OCI-LY3 (cell line): ENCODE measurements around the gene CLSTN2.

Experiments used
- H2AFZ ChIP-seq: fragments of 200-600, 300-600 bp; shearing (Covaris generic); 2 replicates; pipeline ENCODE4 v1.6.0; 2014; ENCODE audit warnings: antibody characterized with exemption, low read depth, low read length
- H3K27ac ChIP-seq: fragments of 200-600, 300-600 bp; sonication (generic); 2 replicates; pipeline ENCODE4 v1.5.1; 2014; ENCODE audit warnings: mild to moderate bottlenecking, low read length, moderate library complexity, mixed read lengths
- H3K27me3 ChIP-seq: fragments of 200-600, 300-600 bp; sonication (generic); 2 replicates; pipeline ENCODE4 v1.6.1; 2014; ENCODE audit warnings: low read depth, low read length, mixed read lengths
- H3K36me3 ChIP-seq: fragments of 200-600, 300-600 bp; sonication (generic); replicated peaks from 2 replicates; pipeline ENCODE3; 2014; ENCODE audit warnings: low read depth, low read length, mixed read lengths
- H3K4me1 ChIP-seq: fragments of 300-600, 200-600 bp; sonication (generic); 2 replicates; pipeline ENCODE4 v1.6.1; 2014; ENCODE audit warnings: low read length, mixed read lengths
- H3K4me2 ChIP-seq: fragments of 200-600, 300-600 bp; sonication (generic); 2 replicates; pipeline ENCODE4 v1.6.1; 2014; ENCODE audit warnings: low read length, mixed read lengths
- H3K4me3 ChIP-seq: fragments of 300-600, 200-600 bp; sonication (generic); 2 replicates; pipeline ENCODE4 v1.5.1; 2014; ENCODE audit warnings: antibody characterized with exemption, mild to moderate bottlenecking, low read length, moderate library complexity
- H3K79me2 ChIP-seq: fragments of 300-600, 200-600 bp; shearing (Covaris generic); 2 replicates; pipeline ENCODE4 v1.6.1; 2014; ENCODE audit warnings: mild to moderate bottlenecking, low read length, mixed read lengths
- H3K9ac ChIP-seq: fragments of 300-600, 200-600 bp; shearing (Covaris generic); 2 replicates; pipeline ENCODE4 v1.6.0; 2014; ENCODE audit warnings: mild to moderate bottlenecking, low read length, moderate library complexity
- H3K9me3 ChIP-seq: fragments of 200-600, 300-600 bp; shearing (Covaris generic); 2 replicates; pipeline ENCODE4 v1.6.1; 2014; ENCODE audit warnings: low read length, mixed read lengths; ENCODE audit not compliant: insufficient read depth
- H4K20me1 ChIP-seq: fragments of 200-600, 300-600 bp; sonication (generic); 2 replicates; pipeline ENCODE4 v1.6.1; 2016; ENCODE audit warnings: low read length, mixed read lengths; ENCODE audit not compliant: insufficient read depth
- CTCF ChIP-seq: fragments of 200-600, 300-600 bp; sonication (generic); IDR thresholded peaks from 2 replicates; pipeline ENCODE4 v1.5.1; 2014; ENCODE audit warnings: antibody characterized with exemption, low read length, low read depth
- EZH2phosphoT487 ChIP-seq: fragments of 200-600 bp; shearing (Covaris generic); IDR thresholded peaks from 2 replicates; pipeline ENCODE4 v1.6.1; 2018; ENCODE audit warnings: antibody characterized with exemption, mixed run types, low read depth

Gene CLSTN2

GRCh38 chr3:140597792-140598191, 662.8 kb downstream of the CLSTN2 start:
- Histone ChIP-seq H3K4me1 (no peaks in the 10 kb centered on the region), H3K4me2 (no peak overlapping the region), H2AFZ (no peak overlapping the region)

GRCh38 chr3:140599009-140599408, 664.0 kb downstream of the CLSTN2 start:
- H3K4me2 ChIP-seq: no peak overlapping the region
- H3K9ac ChIP-seq: no peak overlapping the region
- H3K27me3 ChIP-seq: no peaks in the 10 kb centered on the region
- no peak overlapping the region for H3K27ac ChIP-seq
- H3K9me3 ChIP-seq: no peaks in the 10 kb centered on the region
- H4K20me1 ChIP-seq: no peaks in the 10 kb centered on the region
- no peaks in the 10 kb centered on the region for H3K4me1 ChIP-seq
- TF ChIP-seq EZH2phosphoT487: no peak
- TF ChIP-seq CTCF: no peak
- H3K79me2 ChIP-seq: no peaks in the 10 kb centered on the region
- no peak overlapping the region for H3K4me3 ChIP-seq
- H3K36me3 ChIP-seq: no peaks in the 10 kb centered on the region
- H2AFZ ChIP-seq: no peak overlapping the region

More at GRCh38 chr3:140597792-140598191, 662.8 kb downstream of the CLSTN2 start:
- Histone ChIP-seq H3K79me2 (no peaks in the 10 kb centered on the region), H3K4me3 (no peak overlapping the region), H3K9me3 (no peaks in the 10 kb centered on the region), H3K36me3 (no peaks in the 10 kb centered on the region), H3K9ac (no peak overlapping the region), H4K20me1 (no peaks in the 10 kb centered on the region), H3K27ac (no peak overlapping the region), H3K27me3 (no peaks in the 10 kb centered on the region)
- TF ChIP-seq EZH2phosphoT487 (no peak), CTCF (no peak)

- H2AFZ ChIP-seq: no peak overlapping the region
- H3K36me3 ChIP-seq: no peaks in the 10 kb centered on the region
- no peaks in the 10 kb centered on the region for H3K9me3 ChIP-seq
- no peak overlapping the region for H3K27ac ChIP-seq
- H4K20me1 ChIP-seq: no peaks in the 10 kb centered on the region
- H3K4me2 ChIP-seq: no peak overlapping the region
- H3K9ac ChIP-seq: no peak overlapping the region
- TF ChIP-seq CTCF (no peak), EZH2phosphoT487 (no peak)
- no peaks in the 10 kb centered on the region for H3K79me2 ChIP-seq
- no peaks in the 10 kb centered on the region for H3K4me1 ChIP-seq
- H3K27me3 ChIP-seq: no peaks in the 10 kb centered on the region
- no peak overlapping the region for H3K4me3 ChIP-seq
Measured at GRCh38 chr3:140599496-140599895, 664.5 kb downstream of the CLSTN2 start.

GRCh38 chr3:140601881-140602280, 666.9 kb downstream of the CLSTN2 start:
- Histone ChIP-seq H4K20me1 (no peaks in the 10 kb centered on the region), H2AFZ (no peak overlapping the region), H3K9me3 (no peaks in the 10 kb centered on the region), H3K4me2 (no peak overlapping the region), H3K4me3 (no peak overlapping the region), H3K4me1 (no peaks in the 10 kb centered on the region), H3K9ac (no peak overlapping the region), H3K79me2 (no peaks in the 10 kb centered on the region), H3K36me3 (no peaks in the 10 kb centered on the region), H3K27ac (no peak overlapping the region), H3K27me3 (no peaks in the 10 kb centered on the region)
- TF ChIP-seq CTCF: no peak
- no peak for TF ChIP-seq EZH2phosphoT487
